Measurements from ENCODE around the gene HK1.
"Not testable (repeated sequence)": the region's sequence is repeated elsewhere in the genome, so short reads cannot be mapped to it uniquely, and the experiment has no call there.

Gene HK1

GRCh38 chr10:69421611-69422308 lies 143.5 kb downstream of the HK1 start:
- DNase-seq, result no peak

- no peak for DNase-seq
Measured at GRCh38 chr10:69422676-69423075, 144.4 kb downstream of the HK1 start.

- no peak for DNase-seq
Measured at GRCh38 chr10:69425041-69425440, 146.7 kb downstream of the HK1 start.

- no peak for DNase-seq
Measured at GRCh38 chr10:69425511-69426298, 147.4 kb downstream of the HK1 start.

GRCh38 chr10:69426376-69426727 lies 148.1 kb downstream of the HK1 start:
- no peak for DNase-seq

- DNase-seq, result no peak
Measured at GRCh38 chr10:69428165-69428564, 149.9 kb downstream of the HK1 start.

GRCh38 chr10:69434169-69434568 lies 155.9 kb downstream of the HK1 start:
- DNase-seq, result no peak

- no peak for DNase-seq
Measured at GRCh38 chr10:69434926-69435325, 156.6 kb downstream of the HK1 start.

- no peak for DNase-seq
Measured at GRCh38 chr10:69435966-69436520, 157.7 kb downstream of the HK1 start.

GRCh38 chr10:69437321-69438259 lies 159.3 kb downstream of the HK1 start:
- no peak for DNase-seq

GRCh38 chr10:69438536-69439349 lies 160.4 kb downstream of the HK1 start:
- no peak for DNase-seq

- no peak for DNase-seq
Measured at GRCh38 chr10:69439350-69439739, 161.0 kb downstream of the HK1 start.

GRCh38 chr10:69439813-69440506 lies 161.7 kb downstream of the HK1 start:
- DNase-seq, result no peak

GRCh38 chr10:69443354-69443753 lies 165.1 kb downstream of the HK1 start:
- DNase-seq, result no peak

GRCh38 chr10:69445041-69445440 lies 166.7 kb downstream of the HK1 start:
- DNase-seq, result no peak

- no peak for DNase-seq
Measured at GRCh38 chr10:69446229-69446628, 167.9 kb downstream of the HK1 start.

GRCh38 chr10:69446650-69447151 lies 168.4 kb downstream of the HK1 start:
- DNase-seq, result no peak

- DNase-seq, result no peak
Measured at GRCh38 chr10:69449841-69450240, 171.5 kb downstream of the HK1 start.

- not testable (repeated sequence) for DNase-seq
Measured at GRCh38 chr10:69450395-69450794, 172.1 kb downstream of the HK1 start.

GRCh38 chr10:69451209-69451783 lies 173.0 kb downstream of the HK1 start, which contains the start of gene TSPAN15:
TSS of gene TSPAN15 (plus strand) at chr10:69451465. CDS start at chr10:69451595, 130 bp downstream.
- DNase-seq, result peak; percentile 83
